ENCODE results near the gene MATN1. TPM values are rescaled to one million over a fixed set of nuclear protein-coding genes. Genes with fewer than 3 reads are reported as not detected.

Gene MATN1
- polyA plus RNA-seq, 2 of the 4 experiments (the other 2 are of a cell fraction), result 0.05 to 0.17 TPM

DNA sequence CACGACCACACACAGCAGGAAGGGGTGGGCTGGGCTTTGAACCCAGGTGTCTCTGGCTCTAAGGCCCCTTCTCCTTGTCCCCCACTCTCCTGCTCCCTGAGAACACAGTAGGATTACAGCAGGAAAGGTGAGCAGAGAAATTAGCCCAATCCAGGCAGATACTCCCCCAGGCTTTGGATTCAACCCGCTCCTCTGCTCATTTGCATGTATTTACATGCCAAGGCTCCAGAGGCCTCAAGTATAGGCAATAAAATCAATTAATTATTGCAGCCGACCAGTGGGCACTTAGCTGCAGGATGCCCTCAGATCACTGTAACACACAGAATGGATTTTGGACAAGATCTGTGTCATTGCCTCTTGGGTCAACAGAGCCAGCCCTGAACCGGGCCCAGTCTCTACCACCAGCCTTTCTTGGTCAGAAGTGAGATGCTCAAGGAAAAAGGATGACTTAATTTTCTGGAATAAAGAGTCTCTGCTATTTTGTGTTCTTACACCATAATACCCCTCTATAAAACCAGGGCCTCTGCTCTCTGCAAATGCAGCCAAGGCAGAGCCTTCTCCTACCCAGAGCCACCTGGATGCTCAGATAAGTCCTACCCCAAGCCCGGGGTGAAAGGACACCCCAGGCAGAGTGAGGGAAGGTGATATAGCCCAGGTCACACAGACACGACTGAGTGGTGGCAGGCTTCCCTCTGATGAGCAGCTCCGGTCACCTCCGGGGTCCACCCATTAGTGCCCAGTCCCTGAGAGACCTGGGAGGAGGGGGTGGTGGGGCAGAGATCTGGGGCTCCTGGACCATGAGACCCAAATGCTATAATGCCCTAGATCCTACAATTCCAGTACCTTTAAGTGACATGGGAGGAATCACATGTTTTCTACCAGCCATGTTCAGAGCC, 28.9 kb downstream of the MATN1 start:
- no peak overlapping the region for H3K27ac ChIP-seq
- FAIRE-seq (no peak), ATAC-seq (no peak), DNase-seq (ENCODE audit: low read depth in 1 of 2, low spot score in 1 of 2) (no peak)
- H3K9me3 ChIP-seq, result no peaks in the 10 kb centered on the region
- H3K4me2 ChIP-seq, result no peak overlapping the region
- WGBS (ENCODE audit: missing lambda C conversion rate), result 39% methylated on average over 5 of the region's 8 CpGs
- ChIA-PET CTCF (no interaction called here), POLR2A (no interaction called here)
- no peak overlapping the region for H3K4me3 ChIP-seq
- H3K4me1 ChIP-seq, result no peaks in the 10 kb centered on the region
- TF ChIP-seq MAFK (IDR thresholded peaks at IDR 0.05; ENCODE audit: partially characterized antibody) (no peak), MYC (IDR thresholded peaks at IDR 0.05; ENCODE audit: borderline replicate concordance, low read length) (no peak), CHD4 (IDR thresholded peaks at IDR 0.05; ENCODE audit: borderline replicate concordance) (no peak), NR3C1 (IDR thresholded peaks at IDR 0.05) (no peak), EP300 (IDR thresholded peaks at IDR 0.05) (no peak), HOXB5 (CRISPR knock-in tag; IDR thresholded peaks at IDR 0.05) (no peak), HES2 (IDR thresholded peaks at IDR 0.05) (no peak), GATA3 (IDR thresholded peaks at IDR 0.05; ENCODE audit: borderline replicate concordance) (no peak), ZFP36 (IDR thresholded peaks at IDR 0.05; ENCODE audit: borderline replicate concordance, partially characterized antibody) (no peak), FOSL2 (IDR thresholded peaks at IDR 0.05) (no peak), FOSL2 (CRISPR knock-in tag; IDR thresholded peaks at IDR 0.05) (no peak), CEBPB (IDR thresholded peaks at IDR 0.05) (no peak), BHLHE40 (IDR thresholded peaks at IDR 0.05; ENCODE audit: low read depth, low read length) (no peak), NFE2L2 (conservative IDR thresholded peaks at IDR 0.05; ENCODE audit: low read length) (no peak), RFX5 (IDR thresholded peaks at IDR 0.05) (no peak), CBX8 (IDR thresholded peaks at IDR 0.05) (no peak), RARB (CRISPR knock-in tag; IDR thresholded peaks at IDR 0.05) (no peak)
- TF ChIP-seq, protein P1, sequence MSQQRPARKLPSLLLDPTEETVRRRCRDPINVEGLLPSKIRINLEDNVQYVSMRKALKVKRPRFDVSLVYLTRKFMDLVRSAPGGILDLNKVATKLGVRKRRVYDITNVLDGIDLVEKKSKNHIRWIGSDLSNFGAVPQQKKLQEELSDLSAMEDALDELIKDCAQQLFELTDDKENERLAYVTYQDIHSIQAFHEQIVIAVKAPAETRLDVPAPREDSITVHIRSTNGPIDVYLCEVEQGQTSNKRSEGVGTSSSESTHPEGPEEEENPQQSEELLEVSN (IDR thresholded peaks at IDR 0.05; ENCODE audit: borderline replicate concordance, low read depth), result no peak

GRCh38 chr1:30693822-30694221, 29.6 kb downstream of the MATN1 start:
- no peaks in the 10 kb centered on the region for H3K9me3 ChIP-seq
- TF ChIP-seq JUNB (IDR thresholded peaks at IDR 0.05), result no peak
- no peak for TF ChIP-seq HOXB5 (CRISPR knock-in tag; IDR thresholded peaks at IDR 0.05)
- TF ChIP-seq PBX3 (IDR thresholded peaks at IDR 0.05), result no peak
- TF ChIP-seq, protein P2, sequence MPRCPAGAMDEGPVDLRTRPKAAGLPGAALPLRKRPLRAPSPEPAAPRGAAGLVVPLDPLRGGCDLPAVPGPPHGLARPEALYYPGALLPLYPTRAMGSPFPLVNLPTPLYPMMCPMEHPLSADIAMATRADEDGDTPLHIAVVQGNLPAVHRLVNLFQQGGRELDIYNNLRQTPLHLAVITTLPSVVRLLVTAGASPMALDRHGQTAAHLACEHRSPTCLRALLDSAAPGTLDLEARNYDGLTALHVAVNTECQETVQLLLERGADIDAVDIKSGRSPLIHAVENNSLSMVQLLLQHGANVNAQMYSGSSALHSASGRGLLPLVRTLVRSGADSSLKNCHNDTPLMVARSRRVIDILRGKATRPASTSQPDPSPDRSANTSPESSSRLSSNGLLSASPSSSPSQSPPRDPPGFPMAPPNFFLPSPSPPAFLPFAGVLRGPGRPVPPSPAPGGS (IDR thresholded peaks at IDR 0.05), result no peak
- TF ChIP-seq ELK1 (IDR thresholded peaks at IDR 0.05; ENCODE audit: low read depth, low read length), result no peak
- TF ChIP-seq CBX8 (IDR thresholded peaks at IDR 0.05), result no peak
- TF ChIP-seq KDM5A (IDR thresholded peaks at IDR 0.05), result no peak
- no peak for TF ChIP-seq HOXA7 (CRISPR knock-in tag; IDR thresholded peaks at IDR 0.05)
- TF ChIP-seq NFE2L2 (conservative IDR thresholded peaks at IDR 0.05; ENCODE audit: low read length), result no peak
- no peak for TF ChIP-seq NR3C1 (IDR thresholded peaks at IDR 0.05)
- TF ChIP-seq USF2 (IDR thresholded peaks at IDR 0.05), result no peak
- no peak for TF ChIP-seq HEYL (CRISPR knock-in tag; IDR thresholded peaks at IDR 0.05)
- no peak for TF ChIP-seq PHF8 (IDR thresholded peaks at IDR 0.05; ENCODE audit: borderline replicate concordance, low read depth)
- H3K27ac ChIP-seq, result no peak overlapping the region
- ATAC-seq (no peak), FAIRE-seq (no peak), DNase-seq (ENCODE audit: low read depth in 1 of 2, low spot score in 1 of 2) (no peak)
- no peak overlapping the region for H3K4me3 ChIP-seq
- POLR2A ChIA-PET, result no interaction called here
- WGBS (ENCODE audit: missing lambda C conversion rate), result 75% methylated on average over 5 of the region's 5 CpGs
- CTCF ChIA-PET, result no interaction called here
- no peaks in the 10 kb centered on the region for H3K4me1 ChIP-seq
- no peak overlapping the region for H3K4me2 ChIP-seq
